ENCODE data around the gene PAX4. TPM values are rescaled to one million over a fixed set of nuclear protein-coding genes. Genes with fewer than 3 reads are reported as not detected.

PAX4 gene, protein sequence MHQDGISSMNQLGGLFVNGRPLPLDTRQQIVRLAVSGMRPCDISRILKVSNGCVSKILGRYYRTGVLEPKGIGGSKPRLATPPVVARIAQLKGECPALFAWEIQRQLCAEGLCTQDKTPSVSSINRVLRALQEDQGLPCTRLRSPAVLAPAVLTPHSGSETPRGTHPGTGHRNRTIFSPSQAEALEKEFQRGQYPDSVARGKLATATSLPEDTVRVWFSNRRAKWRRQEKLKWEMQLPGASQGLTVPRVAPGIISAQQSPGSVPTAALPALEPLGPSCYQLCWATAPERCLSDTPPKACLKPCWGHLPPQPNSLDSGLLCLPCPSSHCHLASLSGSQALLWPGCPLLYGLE
- 0.24 TPM for polyA plus RNA-seq (2013, experiment 1 of 2)
- 0.24 TPM for polyA plus RNA-seq (2013, experiment 2 of 2)

DNA sequence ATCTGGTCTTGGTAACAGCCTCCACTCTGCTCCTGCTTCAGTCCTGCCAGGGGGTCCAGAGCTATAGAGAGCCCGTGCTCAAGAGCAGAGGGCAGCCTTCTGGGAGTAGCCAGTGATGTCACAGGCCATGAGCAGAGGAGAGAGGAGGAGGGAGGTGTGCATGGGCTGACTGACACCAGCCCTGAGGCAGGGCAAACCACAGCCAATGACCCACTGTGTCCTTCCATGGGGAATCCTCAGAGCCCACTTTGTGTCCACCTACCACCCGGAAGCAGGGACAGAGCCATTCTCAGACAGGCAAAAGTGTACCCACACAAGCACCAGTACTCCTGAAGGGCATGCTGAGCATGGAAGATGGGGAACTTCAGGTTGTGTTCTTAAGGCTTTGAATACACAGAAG lies at the start of gene PAX4:
PAX4 (minus strand) TSS at position 101 of the 400 bp plus-strand sequence. CDS start 2,214 bp downstream, outside the sequence.
- Histone ChIP-seq H3K4me2 (ENCODE audit: low read length) (no peak within 1 kb of the TSS), H3K27ac (ENCODE audit: low read depth, low read length) (no peak within 1 kb of the TSS), H2AK5ac (ENCODE audit: low read length) (no peak within 1 kb of the TSS), H2BK15ac (replicated peaks; ENCODE audit: low read depth) (no peak within 1 kb of the TSS), H4K5ac (ENCODE audit: low read length) (no peak within 1 kb of the TSS), H3K4me3 (ENCODE audit: low read length) (no peak within 1 kb of the TSS), H3K18ac (ENCODE audit: low read length) (no peak within 1 kb of the TSS), H3K4ac (ENCODE audit: low read depth, low read length) (no peak within 1 kb of the TSS), H2BK120ac (ENCODE audit: low read depth, low read length) (no peak within 1 kb of the TSS), H3K9ac (ENCODE audit: low read length) (no peak within 1 kb of the TSS), H2BK5ac (ENCODE audit: low read length) (no peak within 1 kb of the TSS), H3K36me3 (ENCODE audit: control insufficient read depth, insufficient read depth, low read length) (no peaks in the 10 kb centered on the region), H3K79me2 (ENCODE audit: control insufficient read depth, insufficient read depth, low read length) (no peaks in the 10 kb centered on the region), H3K56ac (ENCODE audit: low read length) (no peak within 1 kb of the TSS), H3K23ac (ENCODE audit: low read length) (no peak within 1 kb of the TSS), H3K4me1 (ENCODE audit: control insufficient read depth, low read depth, low read length) (peaks cover 2% of the 10 kb centered on the region), H4K8ac (ENCODE audit: low read depth, low read length) (no peak within 1 kb of the TSS), H3K27me3 (ENCODE audit: insufficient read depth, low read length, poor library complexity) (no peaks in the 10 kb centered on the region), H3K79me1 (ENCODE audit: low read length) (no peaks in the 10 kb centered on the region)
- DNase-seq: no peak
- WGBS (ENCODE audit: extremely low coverage, insufficient coverage, low lambda C conversion rate): no CpG with 5 or more reads among the region's 2 CpGs

DNA sequence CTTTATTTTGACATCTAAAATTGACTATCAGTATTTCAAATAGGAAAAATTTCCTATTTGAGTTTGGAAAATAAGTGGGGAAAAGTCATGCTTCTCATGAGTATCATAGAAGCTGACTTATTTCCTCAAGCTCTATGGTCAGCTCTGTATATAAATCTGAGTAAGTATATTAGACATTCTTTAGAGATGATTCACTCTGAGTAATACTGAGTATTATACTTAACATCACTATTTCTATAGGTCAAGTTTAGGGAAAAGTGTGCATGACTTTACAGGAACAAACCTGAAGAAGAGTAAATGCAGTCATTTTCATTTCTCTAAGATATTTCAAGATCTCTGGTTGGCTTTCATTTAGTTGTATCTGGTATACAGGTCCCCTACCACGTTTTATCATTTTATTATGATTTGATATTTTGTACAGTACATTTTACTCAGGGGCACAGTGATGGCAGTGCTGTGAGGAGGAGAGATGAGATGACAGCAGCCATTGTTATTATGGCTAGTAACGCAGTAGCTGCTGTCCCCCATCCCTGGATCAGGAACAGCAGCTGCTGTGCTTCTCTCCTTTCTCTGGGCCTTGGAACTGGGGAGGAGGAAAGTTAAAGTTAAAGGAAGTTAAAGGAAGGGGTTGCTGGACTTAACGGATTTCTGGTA lies 49.2 kb upstream of the PAX4 start:
- no CpG with 5 or more reads among the region's 3 CpGs for WGBS (ENCODE audit: extremely low coverage, insufficient coverage, low lambda C conversion rate)
- no peak overlapping the region for H3K9ac ChIP-seq (ENCODE audit: low read length)
- no peak overlapping the region for H3K27ac ChIP-seq (ENCODE audit: low read depth, low read length)
- no peak overlapping the region for H3K4me3 ChIP-seq (ENCODE audit: low read length)
- H3K79me2 ChIP-seq (ENCODE audit: control insufficient read depth, insufficient read depth, low read length): peaks cover 83% of the 10 kb centered on the region
- H4K5ac ChIP-seq (ENCODE audit: low read length): no peak overlapping the region
- H2AK5ac ChIP-seq (ENCODE audit: low read length): no peak overlapping the region
- H2BK15ac ChIP-seq (replicated peaks; ENCODE audit: low read depth): no peak overlapping the region
- H3K23ac ChIP-seq (ENCODE audit: low read length): no peak overlapping the region
- H4K8ac ChIP-seq (ENCODE audit: low read depth, low read length): no peak overlapping the region
- H2BK120ac ChIP-seq (ENCODE audit: low read depth, low read length): no peak overlapping the region
- no peak overlapping the region for H3K4me2 ChIP-seq (ENCODE audit: low read length)
- H3K56ac ChIP-seq (ENCODE audit: low read length): no peak overlapping the region
- no peak overlapping the region for H2BK5ac ChIP-seq (ENCODE audit: low read length)
- no peak for DNase-seq
- H3K18ac ChIP-seq (ENCODE audit: low read length): no peak overlapping the region
- no peaks in the 10 kb centered on the region for H3K27me3 ChIP-seq (ENCODE audit: insufficient read depth, low read length, poor library complexity)
- peaks cover 9% of the 10 kb centered on the region for H3K4me1 ChIP-seq (ENCODE audit: control insufficient read depth, low read depth, low read length)
- peaks cover 23% of the 10 kb centered on the region for H3K79me1 ChIP-seq (ENCODE audit: low read length)
- no peaks in the 10 kb centered on the region for H3K36me3 ChIP-seq (ENCODE audit: control insufficient read depth, insufficient read depth, low read length)
- no peak overlapping the region for H3K4ac ChIP-seq (ENCODE audit: low read depth, low read length)

DNA sequence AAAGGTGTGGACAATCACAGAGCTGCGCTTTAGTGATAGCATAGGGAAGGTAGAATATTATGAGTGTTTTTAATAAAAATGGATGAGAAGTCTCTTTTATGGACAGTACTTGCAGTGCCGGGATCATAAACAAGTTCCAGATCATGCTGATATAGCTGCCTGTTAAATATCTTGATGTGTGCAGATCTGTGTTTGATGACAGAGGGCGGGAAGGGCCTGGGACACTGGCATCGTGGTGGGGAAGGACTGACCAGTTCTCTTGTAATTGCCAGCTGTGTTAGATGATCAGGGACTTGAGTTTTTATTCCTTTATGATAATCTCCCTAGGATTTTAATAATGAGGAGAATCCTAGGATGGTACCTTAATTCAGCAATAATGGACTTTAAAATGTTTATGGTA lies 48.7 kb upstream of the PAX4 start:
- no peak overlapping the region for H3K4me3 ChIP-seq (ENCODE audit: low read length)
- H3K79me1 ChIP-seq (ENCODE audit: low read length): peaks cover 23% of the 10 kb centered on the region
- H3K9ac ChIP-seq (ENCODE audit: low read length): no peak overlapping the region

DNA sequence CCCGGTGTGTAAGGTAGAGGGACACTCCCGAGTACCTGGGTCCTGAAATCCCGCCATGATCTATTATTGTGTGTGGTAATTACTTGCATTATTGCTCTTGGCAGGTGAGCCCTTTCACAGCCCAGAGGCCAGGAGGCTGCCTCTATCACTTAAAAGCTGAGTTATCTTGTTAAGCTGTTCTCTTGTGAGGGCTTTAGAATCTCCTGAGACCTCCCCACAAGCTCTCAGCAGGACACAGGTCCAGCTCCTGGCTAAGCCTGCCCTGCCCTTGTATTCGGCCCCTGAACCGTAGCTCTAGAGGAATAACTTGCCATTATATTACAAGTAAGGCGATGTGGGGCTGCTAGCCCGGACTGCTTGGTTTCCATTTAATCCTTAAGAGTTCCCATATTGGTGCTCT lies 48.0 kb upstream of the PAX4 start:
- no peak overlapping the region for H3K4me3 ChIP-seq (ENCODE audit: low read length)
- no peak overlapping the region for H3K18ac ChIP-seq (ENCODE audit: low read length)

More for the DNA sequence above, 48.7 kb upstream of the PAX4 start:
- no peak overlapping the region for H3K56ac ChIP-seq (ENCODE audit: low read length)
- no peak overlapping the region for H2BK15ac ChIP-seq (replicated peaks; ENCODE audit: low read depth)
- H3K27ac ChIP-seq (ENCODE audit: low read depth, low read length): no peak overlapping the region
- H2BK120ac ChIP-seq (ENCODE audit: low read depth, low read length): no peak overlapping the region
- no peak overlapping the region for H3K4ac ChIP-seq (ENCODE audit: low read depth, low read length)
- H3K27me3 ChIP-seq (ENCODE audit: insufficient read depth, low read length, poor library complexity): no peaks in the 10 kb centered on the region
- H3K36me3 ChIP-seq (ENCODE audit: control insufficient read depth, insufficient read depth, low read length): no peaks in the 10 kb centered on the region
- peaks cover 9% of the 10 kb centered on the region for H3K4me1 ChIP-seq (ENCODE audit: control insufficient read depth, low read depth, low read length)
- H3K23ac ChIP-seq (ENCODE audit: low read length): no peak overlapping the region
- H3K4me2 ChIP-seq (ENCODE audit: low read length): no peak overlapping the region
- WGBS (ENCODE audit: extremely low coverage, insufficient coverage, low lambda C conversion rate): no CpG with 5 or more reads among the region's 4 CpGs
- no peak overlapping the region for H3K18ac ChIP-seq (ENCODE audit: low read length)
- no peak for DNase-seq
- peaks cover 84% of the 10 kb centered on the region for H3K79me2 ChIP-seq (ENCODE audit: control insufficient read depth, insufficient read depth, low read length)
- H4K8ac ChIP-seq (ENCODE audit: low read depth, low read length): no peak overlapping the region
- H2AK5ac ChIP-seq (ENCODE audit: low read length): no peak overlapping the region
- H4K5ac ChIP-seq (ENCODE audit: low read length): no peak overlapping the region
- H2BK5ac ChIP-seq (ENCODE audit: low read length): no peak overlapping the region

DNA sequence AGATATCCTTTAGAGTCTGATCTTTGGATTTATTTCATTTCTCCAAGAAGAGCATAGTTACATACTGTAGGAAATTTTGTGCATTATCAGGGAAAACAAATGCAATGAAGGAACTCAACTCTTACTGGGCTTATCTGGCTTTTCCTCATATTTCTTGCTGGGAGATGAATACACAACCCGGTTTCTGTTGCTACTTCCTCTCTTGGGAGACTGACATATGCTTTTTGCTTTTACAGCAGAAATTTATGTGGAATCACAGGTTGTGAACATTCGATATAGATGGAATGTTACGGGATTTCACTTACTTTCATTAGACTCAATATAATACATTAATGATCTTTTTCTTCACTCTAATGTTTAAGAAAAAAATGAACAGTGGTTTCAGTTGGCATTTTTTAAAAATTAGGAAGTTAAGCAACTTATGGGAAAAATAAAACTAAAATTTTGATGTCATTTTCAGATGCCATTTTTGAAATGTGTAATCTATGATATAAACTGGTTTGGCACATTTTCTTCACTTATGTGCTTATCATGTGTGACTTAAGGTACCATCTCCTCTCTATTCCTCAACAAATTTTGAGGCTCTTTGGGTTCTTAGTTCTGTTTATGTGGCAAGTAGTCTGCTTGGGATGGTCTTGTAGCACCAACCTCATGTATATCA lies 41.2 kb upstream of the PAX4 start:
- no CpG with 5 or more reads among the region's 3 CpGs for WGBS (ENCODE audit: extremely low coverage, insufficient coverage, low lambda C conversion rate)
- no peak overlapping the region for H3K4me2 ChIP-seq (ENCODE audit: low read length)
- H3K56ac ChIP-seq (ENCODE audit: low read length): no peak overlapping the region
- H2AK5ac ChIP-seq (ENCODE audit: low read length): no peak overlapping the region
- peaks cover 91% of the 10 kb centered on the region for H3K79me2 ChIP-seq (ENCODE audit: control insufficient read depth, insufficient read depth, low read length)
- H3K9ac ChIP-seq (ENCODE audit: low read length): no peak overlapping the region
- H3K18ac ChIP-seq (ENCODE audit: low read length): no peak overlapping the region
- no peak overlapping the region for H3K4ac ChIP-seq (ENCODE audit: low read depth, low read length)
- no peak overlapping the region for H3K4me3 ChIP-seq (ENCODE audit: low read length)
- peaks cover 15% of the 10 kb centered on the region for H3K79me1 ChIP-seq (ENCODE audit: low read length)
- H2BK5ac ChIP-seq (ENCODE audit: low read length): no peak overlapping the region
- no peak overlapping the region for H4K5ac ChIP-seq (ENCODE audit: low read length)
- no peak overlapping the region for H2BK120ac ChIP-seq (ENCODE audit: low read depth, low read length)
- H3K4me1 ChIP-seq (ENCODE audit: control insufficient read depth, low read depth, low read length): peaks cover 7% of the 10 kb centered on the region
- no peaks in the 10 kb centered on the region for H3K36me3 ChIP-seq (ENCODE audit: control insufficient read depth, insufficient read depth, low read length)
- H4K8ac ChIP-seq (ENCODE audit: low read depth, low read length): no peak overlapping the region
- no peak overlapping the region for H3K27ac ChIP-seq (ENCODE audit: low read depth, low read length)
- no peak overlapping the region for H3K23ac ChIP-seq (ENCODE audit: low read length)
- no peak overlapping the region for H2BK15ac ChIP-seq (replicated peaks; ENCODE audit: low read depth)
- no peak for DNase-seq
- no peaks in the 10 kb centered on the region for H3K27me3 ChIP-seq (ENCODE audit: insufficient read depth, low read length, poor library complexity)

More for the DNA sequence above, 48.0 kb upstream of the PAX4 start:
- no peak overlapping the region for H3K56ac ChIP-seq (ENCODE audit: low read length)
- H3K4ac ChIP-seq (ENCODE audit: low read depth, low read length): no peak overlapping the region
- no peak overlapping the region for H3K23ac ChIP-seq (ENCODE audit: low read length)
- peaks cover 86% of the 10 kb centered on the region for H3K79me2 ChIP-seq (ENCODE audit: control insufficient read depth, insufficient read depth, low read length)
- no peak overlapping the region for H4K8ac ChIP-seq (ENCODE audit: low read depth, low read length)
- no peak overlapping the region for H4K5ac ChIP-seq (ENCODE audit: low read length)
- no peak overlapping the region for H3K9ac ChIP-seq (ENCODE audit: low read length)
- no peak overlapping the region for H2AK5ac ChIP-seq (ENCODE audit: low read length)
- peak; percentile 74 for DNase-seq
- no peak overlapping the region for H2BK120ac ChIP-seq (ENCODE audit: low read depth, low read length)
- H3K36me3 ChIP-seq (ENCODE audit: control insufficient read depth, insufficient read depth, low read length): no peaks in the 10 kb centered on the region
- no peak overlapping the region for H2BK15ac ChIP-seq (replicated peaks; ENCODE audit: low read depth)
- H3K27ac ChIP-seq (ENCODE audit: low read depth, low read length): no peak overlapping the region
- no peak overlapping the region for H2BK5ac ChIP-seq (ENCODE audit: low read length)
- no peaks in the 10 kb centered on the region for H3K27me3 ChIP-seq (ENCODE audit: insufficient read depth, low read length, poor library complexity)
- H3K4me2 ChIP-seq (ENCODE audit: low read length): no peak overlapping the region
- H3K79me1 ChIP-seq (ENCODE audit: low read length): peaks cover 20% of the 10 kb centered on the region
- peaks cover 9% of the 10 kb centered on the region for H3K4me1 ChIP-seq (ENCODE audit: control insufficient read depth, low read depth, low read length)
- WGBS (ENCODE audit: extremely low coverage, insufficient coverage, low lambda C conversion rate): no CpG with 5 or more reads among the region's 7 CpGs

All from mesendoderm (in vitro differentiated cells).